ENCODE results near the gene BOLA3.

GRCh38 chr2:74099835-74100234 is 47.9 kb downstream of the BOLA3 start:
- TF ChIP-seq POLR2A (IDR thresholded peaks at IDR 0.05; ENCODE audit: low read depth, low read length) (no peak), CTCF (IDR thresholded peaks at IDR 0.05; ENCODE audit: extremely low read depth in 1 of 2, insufficient read depth in 1 of 2, low read depth in 1 of 2, low read length in 2 of 2) (no peak), MYC (IDR thresholded peaks at IDR 0.05; ENCODE audit: low read depth, low read length) (no peak), POLR2AphosphoS5 (IDR thresholded peaks at IDR 0.05; ENCODE audit: insufficient read depth, low read depth, low read length) (no peak), EZH2 (IDR thresholded peaks at IDR 0.05; ENCODE audit: borderline replicate concordance, low read depth, low read length, severe bottlenecking) (no peak), JUN (IDR thresholded peaks at IDR 0.05; ENCODE audit: borderline replicate concordance, insufficient read depth, insufficient read length, low read depth) (no peak), FOS (IDR thresholded peaks at IDR 0.05; ENCODE audit: borderline replicate concordance, insufficient read depth, low read length) (no peak)
- TF ChIP-seq, protein P1, sequence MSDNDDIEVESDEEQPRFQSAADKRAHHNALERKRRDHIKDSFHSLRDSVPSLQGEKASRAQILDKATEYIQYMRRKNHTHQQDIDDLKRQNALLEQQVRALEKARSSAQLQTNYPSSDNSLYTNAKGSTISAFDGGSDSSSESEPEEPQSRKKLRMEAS (IDR thresholded peaks at IDR 0.05; ENCODE audit: insufficient read depth, insufficient read length) = no peak
